Activated CD4-positive, alpha-beta T cell treated with anti-CD3 and anti-CD28 coated beads, Interleukin-10, Interleukin-2, amounts not matched to agents 100 ng/mL and 50 ng/mL, durations not matched to agents 16 hours and 8 hours (primary cell): ENCODE results near the gene B4GALT2.
A peak's percentile ranks its signal among the peaks of the same experiment; 100 is the strongest.

Experiments
- DNase-seq: peaks from one replicate; pipeline ENCODE4 v3.0.0-alpha.2; 2020

B4GALT2 gene

GRCh38 chr1:44012404-44012803 is 33.4 kb downstream of the B4GALT2 start:
- no peak for DNase-seq

- no peak for DNase-seq
Measured at GRCh38 chr1:44012941-44013609, 34.1 kb downstream of the B4GALT2 start.

GRCh38 chr1:44013949-44014348 is 34.9 kb downstream of the B4GALT2 start:
- no peak for DNase-seq

GRCh38 chr1:44014365-44015104 is 35.5 kb downstream of the B4GALT2 start:
- no peak for DNase-seq

- no peak for DNase-seq
Measured at GRCh38 chr1:44015206-44015605, 36.2 kb downstream of the B4GALT2 start.

- no peak for DNase-seq
Measured at GRCh38 chr1:44016041-44016889, 37.3 kb downstream of the B4GALT2 start.

GRCh38 chr1:44016890-44017400 is 37.9 kb downstream of the B4GALT2 start:
- DNase-seq: no peak

GRCh38 chr1:44019466-44019948 is 40.5 kb downstream of the B4GALT2 start:
- no peak for DNase-seq

- DNase-seq: no peak
Measured at GRCh38 chr1:44020464-44020863, 41.5 kb downstream of the B4GALT2 start.

GRCh38 chr1:44021156-44021555 is 42.1 kb downstream of the B4GALT2 start:
- no peak for DNase-seq

- no peak for DNase-seq
Measured at GRCh38 chr1:44021581-44022321, 42.7 kb downstream of the B4GALT2 start.

GRCh38 chr1:44024031-44024902 is 45.3 kb downstream of the B4GALT2 start:
- DNase-seq: no peak

GRCh38 chr1:44024903-44025525 is 46.0 kb downstream of the B4GALT2 start:
- DNase-seq: no peak

GRCh38 chr1:44025816-44026215 is 46.8 kb downstream of the B4GALT2 start:
- no peak for DNase-seq

GRCh38 chr1:44027320-44027719 is 48.3 kb downstream of the B4GALT2 start:
- no peak for DNase-seq

- no peak for DNase-seq
Measured at GRCh38 chr1:44029260-44029910, 50.4 kb downstream of the B4GALT2 start.

- DNase-seq: peak; percentile 92
Measured at GRCh38 chr1:44029911-44030604, 51.0 kb downstream of the B4GALT2 start.

- DNase-seq: peak; percentile 39
Measured at GRCh38 chr1:44030605-44031251, 51.7 kb downstream of the B4GALT2 start.
